GM19351 (cell line): ENCODE data around the gene DAB2.
"Not testable (repeated sequence)": the region's sequence is repeated elsewhere in the genome, so short reads cannot be mapped to it uniquely, and the experiment has no call there.

Experiments
- ATAC-seq: cut with Tn5 transposase; IDR thresholded peaks from one replicate; pipeline ENCODE4 v1.9.1; 2021; ENCODE audit warnings: mild to moderate bottlenecking, moderate library complexity; ENCODE audit not compliant: unreplicated experiment

DAB2 gene

DNA sequence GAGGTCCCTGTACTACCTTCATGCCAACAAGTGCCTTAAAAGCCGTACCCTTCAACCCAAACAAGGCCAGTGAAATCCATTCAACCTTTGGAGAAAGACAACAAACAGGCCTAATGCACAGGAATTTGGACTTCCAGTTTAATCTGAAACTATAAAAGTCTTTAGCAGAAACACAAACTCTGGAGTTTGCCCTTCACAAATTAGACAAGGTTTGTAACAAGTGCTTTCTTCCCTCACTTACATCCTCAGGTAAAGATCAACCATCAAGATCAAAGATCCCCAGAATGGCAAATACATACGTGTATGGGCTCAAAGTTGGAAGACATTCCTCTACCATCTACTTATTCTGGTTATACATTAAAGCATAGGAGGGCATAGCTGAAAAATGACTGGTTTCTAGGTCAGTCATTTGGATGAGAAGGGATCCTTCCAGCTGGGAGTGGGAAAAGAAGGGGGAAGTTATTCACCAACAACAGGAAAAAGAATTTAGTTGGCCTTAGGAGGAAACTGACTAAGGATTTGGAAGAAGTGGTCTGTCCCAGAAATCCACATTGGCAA lies 2.0 kb downstream of the DAB2 start:
- no peak for ATAC-seq

DNA sequence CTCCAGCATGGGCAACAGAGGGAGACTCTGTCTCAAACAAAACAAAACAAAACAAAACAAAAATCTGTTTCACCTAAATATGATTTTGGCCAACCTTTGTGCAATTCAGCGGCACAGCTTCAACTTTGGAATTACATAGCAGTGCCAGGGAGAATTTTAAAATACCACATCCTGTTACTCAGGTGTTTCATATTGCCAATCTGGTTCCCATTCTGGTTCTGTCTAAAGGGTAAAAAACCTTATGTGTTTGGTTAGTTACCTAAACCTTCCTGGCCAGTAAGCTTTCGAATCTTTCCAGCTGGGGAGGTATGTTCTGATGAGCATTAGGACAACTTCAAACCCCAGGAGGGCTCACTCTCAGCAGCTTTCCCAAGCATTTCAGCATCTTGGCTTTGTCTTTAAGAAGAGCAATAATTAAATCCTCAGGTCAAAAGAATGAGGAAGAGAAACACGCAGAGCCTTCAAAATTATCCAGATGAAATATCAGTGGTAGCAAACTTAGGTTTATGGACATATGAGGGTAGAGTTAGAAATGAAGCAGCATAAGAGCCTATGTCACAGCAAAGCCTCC lies 2.7 kb downstream of the DAB2 start:
- no peak for ATAC-seq

DNA sequence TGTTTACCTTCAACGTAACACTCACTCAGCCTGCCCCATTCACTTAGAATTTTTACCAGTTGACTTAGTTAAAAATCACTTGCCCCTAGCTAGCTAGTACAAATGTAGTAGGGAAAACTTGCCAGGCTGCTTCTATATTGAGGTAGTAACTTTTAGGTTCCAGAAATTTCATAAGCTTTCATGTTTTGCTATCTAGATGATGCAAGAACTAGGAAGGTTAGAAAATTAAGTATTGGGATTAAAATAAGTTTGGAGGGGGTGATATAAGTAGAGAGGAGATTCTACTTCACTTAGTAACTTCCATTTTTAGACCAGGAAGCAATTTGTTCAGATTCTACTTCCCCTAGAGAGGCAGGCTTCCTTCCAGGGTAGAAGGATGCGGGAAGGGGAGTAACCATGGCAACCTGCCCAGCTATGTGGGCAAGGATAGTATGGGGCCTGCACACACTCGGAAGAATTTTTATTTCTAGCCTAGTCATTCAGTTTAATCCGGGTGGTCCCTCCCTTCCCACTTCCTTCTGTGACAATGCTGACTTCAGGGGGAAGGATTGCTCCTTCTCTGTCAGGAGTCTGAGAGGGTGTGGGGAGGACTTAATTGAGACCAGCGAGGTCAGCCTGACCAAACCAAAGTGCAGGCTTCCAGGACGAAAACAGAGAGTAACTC lies 4.2 kb downstream of the DAB2 start:
- no peak for ATAC-seq

DNA sequence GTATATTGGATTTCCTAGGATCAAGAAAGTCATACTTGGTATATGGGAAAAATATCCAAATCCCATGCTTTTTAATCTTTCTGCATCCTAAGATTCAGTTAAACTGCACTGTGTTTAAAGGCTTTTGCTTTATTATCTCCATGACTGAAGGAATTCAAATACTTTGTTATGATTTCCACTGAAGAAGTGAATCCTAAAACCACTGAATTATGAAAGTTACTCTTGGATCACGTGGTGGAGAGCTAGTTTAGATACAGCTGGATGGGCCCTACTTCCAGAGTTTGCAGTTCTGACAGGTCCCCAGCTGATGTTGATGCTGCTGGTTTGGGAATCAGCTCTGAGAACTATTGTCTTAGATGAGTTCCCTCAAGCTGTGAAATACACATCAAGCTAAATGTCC lies 5.0 kb downstream of the DAB2 start:
- ATAC-seq = no peak

DNA sequence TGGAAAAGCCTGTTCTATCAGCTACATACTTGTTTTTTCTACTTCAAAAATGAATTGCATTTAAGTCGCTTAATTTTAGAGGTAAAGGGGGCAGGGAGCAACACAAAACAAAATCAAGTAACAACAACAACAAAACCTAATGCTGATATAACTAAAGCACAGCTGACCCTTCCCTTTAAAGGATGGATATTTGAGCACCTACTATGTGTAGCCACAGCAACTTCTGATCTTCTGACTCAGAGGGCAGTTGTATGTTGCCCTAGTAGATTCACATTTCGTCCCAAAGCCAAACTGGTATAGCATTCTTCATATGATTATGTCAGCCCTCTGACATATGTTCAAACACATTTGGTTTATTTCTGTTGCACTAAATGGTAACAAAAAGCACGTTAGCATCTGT lies 6.8 kb downstream of the DAB2 start:
- no peak for ATAC-seq

DNA sequence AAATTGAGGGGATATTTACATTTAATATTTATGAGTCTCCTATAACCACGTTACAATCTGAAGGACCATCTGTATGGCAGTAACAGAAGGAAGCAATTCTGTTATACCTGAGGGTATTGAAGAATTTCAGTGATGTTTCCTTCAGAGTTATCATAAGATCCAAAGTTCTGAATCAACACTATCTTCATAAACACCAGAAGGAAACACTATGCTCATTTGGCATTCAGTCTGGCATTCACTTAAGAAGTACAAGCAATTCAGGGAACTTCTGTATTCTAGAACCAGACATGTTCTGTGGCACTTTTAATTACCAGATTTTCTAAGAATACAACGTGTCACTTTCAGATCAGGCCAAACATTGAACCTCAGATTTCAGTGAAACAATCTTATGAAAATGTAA lies 9.6 kb downstream of the DAB2 start:
- ATAC-seq = no peak

DNA sequence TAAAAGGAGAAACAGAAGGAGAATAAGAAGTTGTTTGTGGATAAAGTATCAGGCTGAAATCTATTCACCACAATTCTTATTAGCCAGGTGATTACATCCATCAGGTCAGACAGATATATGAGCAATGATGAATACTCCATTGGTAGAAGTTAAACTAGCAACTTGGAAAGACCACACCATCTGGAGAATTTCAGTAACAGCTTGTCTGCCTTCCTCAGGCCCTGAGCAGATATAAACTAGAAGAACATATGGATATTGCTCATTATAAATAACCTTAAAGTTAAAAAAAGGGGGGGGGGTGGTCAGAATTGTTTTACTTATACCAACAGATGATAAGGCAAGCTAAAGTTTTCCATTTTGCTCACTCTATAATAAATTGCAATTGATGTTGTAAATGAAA lies 10.4 kb downstream of the DAB2 start:
- ATAC-seq = no peak

DNA sequence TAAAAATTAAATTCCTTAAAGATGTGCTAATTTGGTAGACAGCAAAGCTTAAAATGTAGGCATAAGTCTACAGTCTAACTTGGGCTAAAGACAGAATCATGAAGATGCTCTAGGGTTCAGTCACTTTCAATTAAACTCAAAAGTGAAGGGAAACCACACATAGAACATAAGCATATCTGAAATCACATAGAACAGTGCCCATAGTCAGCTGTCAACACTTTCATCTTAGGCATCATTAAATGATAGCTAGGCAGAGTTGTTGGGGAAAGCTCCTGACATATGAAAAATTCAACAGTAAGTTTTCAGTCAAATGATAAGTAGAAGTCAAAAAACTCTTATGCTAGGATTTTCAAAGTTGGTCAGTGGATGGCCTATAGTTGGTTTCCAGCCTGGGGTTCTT lies 11.0 kb downstream of the DAB2 start:
- no peak for ATAC-seq

DNA sequence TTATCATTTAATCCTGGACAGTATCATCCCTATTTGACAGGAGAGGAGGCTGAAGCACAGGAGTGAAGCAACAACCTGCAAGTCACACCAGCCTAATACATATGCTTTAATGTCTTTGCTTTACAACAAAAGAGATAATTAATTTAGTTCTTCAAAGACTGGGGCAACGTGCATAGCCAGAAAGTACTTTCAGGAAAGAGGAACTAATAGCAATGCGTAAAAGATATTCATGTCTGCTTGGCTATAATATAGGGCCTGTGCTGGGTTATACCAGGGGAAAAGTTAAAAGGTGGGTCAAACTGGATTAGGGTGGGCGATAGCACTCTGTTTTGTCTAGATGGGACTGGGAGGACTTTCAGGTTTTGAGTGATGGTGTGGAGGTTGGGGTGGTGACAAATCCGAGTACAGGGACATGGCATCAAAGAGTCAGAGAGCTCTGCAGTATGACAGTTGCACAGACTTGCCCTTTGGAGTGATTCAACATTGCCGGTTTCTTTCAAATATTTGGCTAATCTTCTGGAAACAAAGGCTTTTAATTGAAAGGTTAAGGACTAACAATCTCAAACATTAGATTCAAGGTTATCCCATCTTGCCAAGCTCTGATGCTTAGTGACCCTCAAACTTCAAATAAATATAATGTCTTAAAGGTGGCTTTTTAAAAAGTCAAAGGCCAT lies 11.9 kb downstream of the DAB2 start:
- ATAC-seq = no peak

DNA sequence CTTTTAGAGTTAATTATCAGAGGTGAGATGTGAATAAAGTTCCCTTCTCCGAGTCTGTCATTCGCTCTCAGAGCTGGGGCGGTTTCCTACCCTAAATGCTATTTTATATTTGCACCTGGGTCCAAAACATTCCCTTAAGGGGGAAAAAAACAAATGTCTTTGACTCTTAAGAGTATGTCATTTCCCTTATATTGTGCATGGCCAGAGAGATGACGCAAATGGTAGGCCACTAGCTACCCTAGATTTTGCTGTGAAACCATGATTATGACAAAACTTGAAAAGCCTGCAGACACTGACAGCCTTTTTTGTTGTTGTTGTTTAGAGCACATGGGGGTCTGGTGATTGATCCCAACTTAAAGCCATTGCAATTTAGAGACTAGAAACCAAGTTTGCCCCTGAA lies 12.8 kb downstream of the DAB2 start:
- no peak for ATAC-seq

DNA sequence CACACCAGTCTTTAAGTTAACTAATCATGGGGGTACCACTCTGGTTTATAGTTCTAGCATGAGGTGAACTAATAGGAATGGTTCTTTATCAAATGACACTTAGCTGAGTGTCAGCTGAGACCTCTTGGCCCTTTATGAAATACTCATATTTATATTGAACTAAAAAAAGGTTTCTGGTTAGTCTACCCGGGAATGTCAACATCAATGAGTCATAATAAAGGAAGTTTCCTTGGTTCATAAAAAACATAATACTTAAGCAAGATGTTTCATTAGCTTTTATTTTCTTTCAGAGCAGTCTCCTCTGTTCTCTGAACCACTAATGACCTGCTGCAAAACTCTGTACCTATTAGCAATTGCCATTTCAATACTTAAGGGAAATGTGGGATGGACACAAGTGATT lies 13.7 kb downstream of the DAB2 start:
- ATAC-seq = no peak

DNA sequence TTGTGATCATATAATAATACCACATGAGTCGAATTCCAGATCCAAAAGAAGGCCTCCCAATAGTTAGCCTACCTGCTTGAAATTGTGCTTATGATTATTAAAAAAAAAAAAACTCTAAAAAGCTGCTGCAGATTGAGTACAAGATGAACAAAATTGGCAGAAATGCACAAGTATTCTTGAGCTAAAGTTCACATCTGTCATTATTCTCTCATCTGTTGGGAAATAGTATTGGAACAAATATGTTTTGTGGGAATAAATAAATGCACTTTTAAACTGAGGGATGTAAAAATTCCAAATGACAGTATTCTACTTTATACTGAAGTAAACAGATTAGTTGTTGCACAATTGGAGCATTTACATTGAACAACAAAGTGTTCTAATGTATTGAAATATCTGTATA lies 15.7 kb downstream of the DAB2 start:
- ATAC-seq = no peak

DNA sequence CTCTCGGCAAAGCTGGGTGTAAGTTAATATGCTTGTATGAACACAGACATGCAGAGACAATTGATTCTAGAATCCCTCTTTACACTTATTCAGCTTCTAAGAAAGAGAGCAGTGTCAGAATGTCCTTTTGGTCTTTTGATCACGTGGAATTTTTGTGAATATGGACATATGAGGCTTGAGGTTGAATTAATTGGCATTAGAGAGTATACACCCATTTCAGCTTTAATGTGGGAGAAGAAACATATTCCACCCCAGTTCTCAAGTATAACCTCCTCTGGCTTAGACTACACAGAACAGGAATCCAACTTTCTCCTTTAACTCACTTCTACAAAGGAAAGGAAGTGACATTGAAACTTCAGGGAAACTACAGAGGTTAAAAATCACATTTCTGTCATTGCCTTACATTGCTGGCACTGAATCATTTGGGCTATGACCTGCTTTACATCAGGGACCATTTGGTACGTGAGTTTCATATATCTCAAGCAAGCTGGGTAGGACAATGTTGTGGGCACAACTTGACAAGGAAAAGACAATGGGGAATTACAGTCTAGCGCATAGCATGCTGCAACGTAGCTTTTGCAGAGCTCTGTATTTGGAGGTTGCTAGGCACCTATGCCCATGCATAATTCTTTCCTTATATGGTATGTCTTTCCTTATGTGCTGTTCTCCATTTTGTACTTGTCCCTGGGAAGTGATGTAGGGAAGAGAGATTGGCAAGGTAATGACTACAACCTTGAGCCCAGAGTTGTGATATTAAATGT lies 19.5 kb downstream of the DAB2 start:
- no peak for ATAC-seq

DNA sequence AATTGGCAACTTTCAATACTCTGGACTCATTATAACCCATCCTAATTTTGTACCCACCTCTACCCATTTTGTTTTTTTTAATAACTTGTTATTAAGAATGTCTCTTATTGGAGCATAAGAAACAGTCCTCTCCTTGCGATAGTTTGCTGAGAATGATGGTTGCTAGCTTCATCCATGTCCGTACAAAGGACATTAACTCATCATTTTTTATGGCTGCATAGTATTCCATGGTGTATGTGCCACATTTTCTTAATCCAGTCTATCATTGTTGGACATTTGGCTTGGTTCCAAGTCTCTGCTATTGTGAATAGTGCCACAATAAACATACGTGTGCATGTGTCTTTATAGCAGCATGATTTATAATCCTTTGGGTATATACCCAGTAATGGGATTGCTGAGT lies 21.0 kb downstream of the DAB2 start:
- ATAC-seq = not testable (repeated sequence)

DNA sequence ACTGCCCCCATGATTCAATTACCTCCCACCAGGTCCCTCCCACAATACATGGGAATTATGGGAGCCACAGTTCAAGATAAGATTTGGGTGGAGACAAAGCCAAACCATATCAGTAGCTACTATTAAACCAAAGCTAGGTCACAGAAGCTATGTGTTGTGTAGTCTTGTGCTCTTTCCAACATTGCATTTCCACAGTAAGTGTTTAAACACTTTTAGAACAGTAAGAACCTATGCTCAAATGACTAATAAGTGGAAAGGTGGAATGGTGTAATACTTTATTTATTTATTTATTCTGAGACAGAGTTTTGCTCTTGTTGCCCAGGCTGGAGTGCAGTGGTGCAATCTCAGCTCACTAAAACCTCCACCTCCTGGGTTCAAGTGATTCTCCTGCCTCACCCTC lies 22.6 kb downstream of the DAB2 start:
- not testable (repeated sequence) for ATAC-seq

DNA sequence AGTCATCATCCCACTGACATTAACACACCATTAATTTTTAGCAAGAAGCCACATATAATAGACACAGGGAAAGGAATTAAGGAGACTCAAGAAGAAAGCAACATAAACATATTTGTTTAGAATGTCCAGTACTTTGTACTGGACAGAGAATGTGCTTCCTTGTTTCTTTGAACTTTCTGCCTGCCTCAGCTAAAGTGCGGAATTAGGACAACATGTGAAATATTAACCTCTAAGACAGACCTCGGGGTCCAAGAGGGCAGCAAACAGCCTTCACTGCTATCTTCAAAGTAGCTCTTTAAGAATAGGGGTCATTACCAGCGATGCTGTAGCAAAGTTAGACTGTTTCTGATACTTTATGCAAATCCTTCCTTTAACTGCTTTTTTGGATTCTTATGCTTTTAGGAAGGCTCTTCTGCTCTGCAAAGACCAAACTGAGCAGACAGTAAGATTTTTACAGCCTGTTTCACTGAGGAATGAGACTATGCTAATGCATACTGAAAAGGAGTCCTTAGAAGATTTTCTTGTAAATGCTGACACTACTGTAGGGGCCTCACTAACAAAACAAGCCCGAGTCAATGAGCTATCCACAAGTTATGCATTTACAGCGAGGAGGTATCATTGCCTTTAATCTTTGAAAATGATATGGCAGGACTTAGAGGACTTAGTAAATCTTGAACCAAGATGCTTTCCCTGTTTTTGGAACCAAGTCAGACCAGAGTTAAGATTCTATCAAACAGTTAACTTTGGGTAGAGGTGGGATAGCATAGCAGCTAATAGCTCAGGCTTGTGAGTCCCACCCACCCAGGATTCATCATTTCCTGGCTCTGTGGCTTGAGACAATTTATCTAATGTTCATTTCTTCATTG lies 23.8 kb downstream of the DAB2 start:
- no peak for ATAC-seq

DNA sequence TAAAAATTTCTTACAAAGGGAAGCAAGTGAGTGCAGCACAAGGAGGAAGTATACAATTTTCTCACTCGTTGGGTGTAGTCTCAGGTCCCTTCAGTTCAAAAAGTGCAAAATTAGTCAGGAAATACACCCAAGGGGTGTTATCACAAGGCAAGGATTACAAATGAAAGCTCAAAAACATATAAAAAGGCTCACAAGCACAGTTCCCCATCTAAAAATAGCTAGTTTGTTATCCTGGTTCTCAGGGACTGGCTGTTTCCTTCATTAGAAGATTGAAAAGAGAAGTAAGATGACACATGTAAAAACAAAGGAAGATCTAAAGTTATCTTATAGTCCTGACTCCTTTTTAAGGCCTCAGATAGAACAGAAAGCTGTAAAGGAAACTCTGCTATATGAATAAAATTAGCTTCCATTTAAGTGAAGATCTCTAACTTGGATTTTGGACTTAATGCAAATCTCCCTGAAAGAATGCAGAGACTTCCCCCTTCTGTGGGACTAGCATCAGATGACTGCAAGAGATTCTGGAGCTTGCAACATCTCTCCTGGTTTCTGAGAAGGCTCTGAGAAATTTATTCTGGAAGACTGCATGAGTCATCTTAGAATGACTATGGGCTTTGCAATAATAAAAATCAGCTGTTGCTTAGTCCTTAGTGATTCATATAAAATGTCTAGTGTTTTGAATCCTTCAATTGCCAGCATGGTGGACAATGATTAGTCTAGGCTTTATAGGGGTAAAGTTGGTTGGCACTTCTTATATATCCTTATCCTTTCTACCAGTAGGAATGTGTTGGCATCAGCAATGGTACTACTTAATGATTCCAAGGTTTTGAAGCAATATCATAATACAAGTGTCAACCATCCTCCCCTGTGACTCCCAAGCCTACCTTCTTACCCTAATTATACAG lies 25.4 kb downstream of the DAB2 start:
- ATAC-seq = no peak

DNA sequence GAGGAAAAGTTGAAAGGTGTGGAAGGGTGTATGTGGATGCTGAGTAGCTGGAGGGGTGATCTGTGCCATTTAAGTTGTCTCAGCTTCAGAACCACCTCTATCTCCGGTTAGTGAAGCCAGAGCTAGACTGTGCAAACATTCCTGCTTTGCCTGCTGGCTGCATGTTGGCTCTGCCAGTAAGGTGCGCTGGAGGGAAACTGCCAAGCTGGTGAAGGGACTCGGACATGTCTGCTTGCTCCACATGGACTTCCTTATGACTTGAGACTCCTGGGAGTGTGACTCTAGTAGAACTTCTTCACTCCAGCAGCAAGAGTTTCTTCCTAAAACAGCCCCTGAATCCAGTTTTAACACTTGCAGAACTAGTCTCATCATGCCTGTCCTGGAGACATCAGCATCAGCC lies 27.9 kb downstream of the DAB2 start:
- no peak for ATAC-seq

DNA sequence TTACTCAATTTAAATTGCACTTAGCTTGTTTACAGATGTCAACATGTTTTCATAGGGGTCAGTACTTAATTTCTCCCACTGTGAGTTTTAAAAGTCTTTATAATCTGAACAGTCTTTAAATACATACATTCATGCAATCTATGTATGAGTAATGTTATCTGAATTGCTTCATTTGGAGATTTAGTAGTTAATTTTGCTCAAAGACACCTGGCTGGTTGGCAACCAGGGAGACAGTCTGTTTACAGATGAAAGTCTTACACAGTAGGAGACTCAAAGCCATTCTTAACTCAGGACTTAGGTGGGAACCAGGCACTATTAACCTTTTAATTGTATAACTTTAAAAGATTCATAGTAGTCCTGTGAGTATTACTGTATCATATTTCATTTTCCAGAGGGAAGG lies 29.3 kb downstream of the DAB2 start:
- ATAC-seq = no peak

DNA sequence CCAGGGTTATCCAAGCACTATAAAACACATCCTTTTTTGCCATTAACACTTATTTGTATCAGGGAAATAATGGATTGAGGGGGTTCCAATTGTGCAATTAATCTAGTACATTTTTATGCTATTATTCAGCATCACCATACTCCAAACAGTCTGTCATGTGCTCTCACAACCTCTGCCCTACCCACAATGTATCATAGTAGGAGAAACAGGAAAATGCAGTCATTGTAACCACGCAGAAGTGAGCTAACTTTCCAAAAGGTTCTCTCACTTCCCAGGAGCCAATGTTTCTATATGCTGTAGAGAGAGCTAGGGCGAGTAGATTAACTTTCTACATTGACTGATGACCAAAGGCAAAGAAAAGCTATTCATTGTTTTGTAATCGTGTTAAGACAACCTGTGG lies 29.8 kb downstream of the DAB2 start:
- ATAC-seq = no peak
